H1 (cell line): ENCODE data around the gene GLMN. TPM values are rescaled to one million over a fixed set of nuclear protein-coding genes. Genes with fewer than 3 reads are reported as not detected.

Source experiments
- CTCF ChIA-PET: fragments of 300-600 bp; sonication (Branson Sonifier 250); formaldehyde crosslinking; loops from one replicate; lab custom pipeline; 2021; ENCODE audit not compliant: partially characterized antibody; lab: Charles Lee
- POLR2A ChIA-PET: fragments of 300-600 bp; sonication (Branson Sonifier 250); formaldehyde crosslinking; loops from one replicate; lab custom pipeline; 2021; ENCODE audit warnings: inconsistent platforms; ENCODE audit not compliant: partially characterized antibody; lab: Charles Lee
- DNase-seq, 2 experiments: peaks; one replicate each; pipeline versions ENCODE4 v3.0.0 to v3.0.0-alpha.2; 2010 to 2022; ENCODE audit warnings: low spot score in 2 of 2, low read depth in 1 of 2, mixed read lengths in 1 of 2
- FAIRE-seq: peaks from 2 replicates; lab custom pipeline; 2011; peaks lifted over from hg19 to GRCh38; lab: Jason Lieb, UNC
- H2AFZ ChIP-seq: 2 replicates; pipeline ENCODE4 v1.8.1; 2012; ENCODE audit warnings: low read length, inconsistent platforms
- H2AK5ac ChIP-seq: 2 replicates; pipeline ENCODE4 v1.6.1; 2013; ENCODE audit warnings: low read depth, low read length
- H2BK120ac ChIP-seq: replicated peaks from 2 replicates; pipeline ENCODE3; 2013; ENCODE audit warnings: low read depth, low read length, inconsistent platforms
- H2BK12ac ChIP-seq: 2 replicates; pipeline ENCODE4 v1.6.1; 2013; ENCODE audit warnings: low read depth, low read length
- H2BK15ac ChIP-seq: 2 replicates; pipeline ENCODE4 v1.6.1; 2013; ENCODE audit warnings: low read length
- H2BK20ac ChIP-seq: 2 replicates; pipeline ENCODE4 v1.6.1; 2013; ENCODE audit warnings: low read length
- H2BK5ac ChIP-seq: 2 replicates; pipeline ENCODE4 v1.6.1; 2013; ENCODE audit warnings: low read depth, low read length
- H3K14ac ChIP-seq: 2 replicates; pipeline ENCODE4 v1.6.1; 2013; ENCODE audit warnings: inconsistent platforms; ENCODE audit not compliant: insufficient read length
- H3K18ac ChIP-seq: 2 replicates; pipeline ENCODE4 v1.6.1; 2013; ENCODE audit warnings: low read length; ENCODE audit errors: extremely low read depth
- H3K23ac ChIP-seq: 2 replicates; pipeline ENCODE4 v1.6.1; 2013; ENCODE audit warnings: inconsistent platforms; ENCODE audit not compliant: insufficient read length
- H3K23me2 ChIP-seq: 2 replicates; pipeline ENCODE4 v1.6.1; 2013; ENCODE audit warnings: low read depth, low read length
- H3K27ac ChIP-seq: 2 replicates; pipeline ENCODE4 v1.6.1; 2011; ENCODE audit warnings: low read depth, low read length, inconsistent platforms
- H3K27me3 ChIP-seq, 4 experiments: replicated peaks in 1 of 4; 1 replicate in 1 of 4; 2 replicates in 3 of 4; pipeline versions ENCODE4 v1.6.1 to v1.8.1; 2011 to 2013; ENCODE audit warnings: low read length in 3 of 4, mild to moderate bottlenecking in 3 of 4, inconsistent platforms in 2 of 4, mixed read lengths in 2 of 4, moderate library complexity in 1 of 4; ENCODE audit not compliant: control insufficient read depth in 3 of 4, insufficient read depth in 3 of 4; ENCODE audit errors: extremely low read depth in 1 of 4
- H3K36me3 ChIP-seq, 4 experiments: 2 replicates each; pipeline versions ENCODE4 v1.6.1 to v1.8.1; 2011 to 2013; ENCODE audit warnings: mild to moderate bottlenecking in 4 of 4, low read length in 3 of 4, moderate library complexity in 2 of 4, control low read depth in 1 of 4, inconsistent platforms in 1 of 4; ENCODE audit not compliant: insufficient read depth in 4 of 4, control insufficient read depth in 2 of 4
- H3K4ac ChIP-seq: replicated peaks from 2 replicates; pipeline ENCODE3; 2013; ENCODE audit warnings: low read length, low read depth, mixed read lengths, inconsistent platforms; ENCODE audit not compliant: insufficient read length
- H3K4me1 ChIP-seq, 4 experiments: replicated peaks in 1 of 4; 1 replicate in 1 of 4; 2 replicates in 3 of 4; pipeline versions ENCODE4 v1.6.1 to v1.8.1; 2011 to 2013; ENCODE audit warnings: low read length in 3 of 4, inconsistent platforms in 2 of 4, mixed read lengths in 1 of 4; ENCODE audit not compliant: insufficient read depth in 4 of 4, control insufficient read depth in 3 of 4
- H3K4me2 ChIP-seq, 2 experiments: 2 replicates each; pipeline versions ENCODE4 v1.6.1 to v1.8.1; 2011 to 2013; ENCODE audit warnings: low read depth in 2 of 2, low read length in 2 of 2, control low read depth in 1 of 2, inconsistent platforms in 1 of 2, mild to moderate bottlenecking in 1 of 2; ENCODE audit not compliant: insufficient read depth in 1 of 2
- H3K4me3 ChIP-seq, 4 experiments: fragments of 200-600, 300-600 bp in 1 of 4; sonication (generic), shearing (Covaris generic), sonication (Bioruptor Twin) in 1 of 4; 2 replicates each; pipeline versions ENCODE4 v1.5.1 to v1.8.1; 2011 to 2016; ENCODE audit warnings: low read length in 4 of 4, low read depth in 3 of 4, control low read depth in 2 of 4, inconsistent platforms in 2 of 4, mild to moderate bottlenecking in 2 of 4, mixed read lengths in 1 of 4, moderate library complexity in 1 of 4; ENCODE audit not compliant: insufficient read depth in 2 of 4; ENCODE audit errors: extremely low read depth in 1 of 4
- H3K56ac ChIP-seq: replicated peaks from 2 replicates; pipeline ENCODE3; 2013; ENCODE audit warnings: low read depth, mild to moderate bottlenecking, mixed read lengths, low read length, inconsistent platforms; ENCODE audit not compliant: insufficient read length
- H3K79me1 ChIP-seq: 2 replicates; pipeline ENCODE4 v1.6.1; 2013; ENCODE audit warnings: low read depth, low read length, control low read depth
- H3K79me2 ChIP-seq, 2 experiments: 2 replicates each; pipeline versions ENCODE4 v1.6.1 to v1.8.1; 2012 to 2013; ENCODE audit warnings: low read length in 2 of 2, mild to moderate bottlenecking in 2 of 2, inconsistent platforms in 1 of 2; ENCODE audit not compliant: insufficient read depth in 2 of 2, control insufficient read depth in 1 of 2
- H3K9ac ChIP-seq, 4 experiments: replicated peaks in 1 of 4; 1 replicate in 1 of 4; 2 replicates in 3 of 4; pipeline versions ENCODE4 v1.6.1 to v1.8.1; 2011 to 2013; ENCODE audit warnings: low read depth in 3 of 4, low read length in 3 of 4, control low read depth in 2 of 4, mild to moderate bottlenecking in 2 of 4, moderate library complexity in 2 of 4, inconsistent platforms in 1 of 4; ENCODE audit errors: extremely low read depth in 1 of 4
- H3K9me3 ChIP-seq, 2 experiments: 2 replicates each; pipeline versions ENCODE4 v1.6.1 to v1.8.1; 2012 to 2013; ENCODE audit warnings: mild to moderate bottlenecking in 2 of 2, moderate library complexity in 2 of 2, control low read depth in 1 of 2, inconsistent platforms in 1 of 2, low read depth in 1 of 2, low read length in 1 of 2, mixed read lengths in 1 of 2; ENCODE audit not compliant: insufficient read depth in 2 of 2
- H4K20me1 ChIP-seq, 2 experiments: replicated peaks in 1 of 2; 2 replicates each; pipeline versions ENCODE3 to v1.8.1; 2011 to 2013; ENCODE audit warnings: inconsistent platforms in 2 of 2, low read length in 2 of 2, mild to moderate bottlenecking in 1 of 2; ENCODE audit not compliant: insufficient read depth in 2 of 2, control insufficient read depth in 1 of 2
- H4K5ac ChIP-seq: 2 replicates; pipeline ENCODE4 v1.6.1; 2013; ENCODE audit warnings: low read length, low read depth, mixed read lengths, inconsistent platforms; ENCODE audit not compliant: insufficient read length
- H4K8ac ChIP-seq: 2 replicates; pipeline ENCODE4 v1.8.0; 2013; ENCODE audit warnings: mild to moderate bottlenecking, moderate library complexity, low read length, inconsistent platforms; ENCODE audit not compliant: insufficient read depth; ENCODE audit errors: extremely low read depth
- H4K91ac ChIP-seq: replicated peaks from 2 replicates; pipeline ENCODE3; 2013; ENCODE audit warnings: low read length, mixed read lengths, inconsistent platforms; ENCODE audit not compliant: insufficient read length
- ATF3 ChIP-seq: IDR thresholded peaks from 2 replicates; pipeline ENCODE4 v1.6.1; 2011; ENCODE audit warnings: low read depth, mild to moderate bottlenecking, low read length; ENCODE audit not compliant: insufficient read depth
- CBX5 ChIP-seq: fragments of 300-800, 300-1000 bp; sonication (generic); IDR thresholded peaks from 2 replicates; pipeline ENCODE4 v1.7.1; 2016; ENCODE audit warnings: antibody characterized with exemption, low read length, low read depth
- CEBPB ChIP-seq: IDR thresholded peaks from 2 replicates; pipeline ENCODE4 v1.6.1; 2012; ENCODE audit warnings: low read depth, low read length
- EP300 ChIP-seq, 2 experiments: IDR thresholded peaks; 1 replicate in 1 of 2; 2 replicates in 1 of 2; pipeline ENCODE4 v1.6.1; 2011 to 2012; ENCODE audit warnings: low read depth in 2 of 2, low read length in 2 of 2, mild to moderate bottlenecking in 2 of 2, borderline replicate concordance in 1 of 2, inconsistent platforms in 1 of 2, moderate library complexity in 1 of 2
- GTF2F1 ChIP-seq: IDR thresholded peaks from 2 replicates; pipeline ENCODE4 v1.6.1; 2012; ENCODE audit warnings: low read depth, low read length, improper control_type of control experiment, borderline replicate concordance
- MAFK ChIP-seq: IDR thresholded peaks from 2 replicates; pipeline ENCODE4 v1.6.1; 2012; ENCODE audit warnings: low read depth, mild to moderate bottlenecking, improper control_type of control experiment, low read length
- NANOG ChIP-seq: IDR thresholded peaks from 2 replicates; pipeline ENCODE4 v1.6.1; 2011; ENCODE audit warnings: low read length, low read depth, mild to moderate bottlenecking, inconsistent platforms; ENCODE audit not compliant: insufficient read depth, poor library complexity, severe bottlenecking
- RNF2 ChIP-seq: fragments of 200-900, 300-1000 bp; sonication (generic); IDR thresholded peaks from 2 replicates; pipeline ENCODE4 v1.7.1; 2016; ENCODE audit warnings: borderline replicate concordance, low read depth, mild to moderate bottlenecking, antibody characterized with exemption, low read length; ENCODE audit not compliant: poor library complexity, severe bottlenecking; ENCODE audit errors: missing control alignments
- SIRT6 ChIP-seq: IDR thresholded peaks from one replicate; pipeline ENCODE4 v1.7.1; 2012; ENCODE audit warnings: low read length, inconsistent platforms
- SP1 ChIP-seq: IDR thresholded peaks from 2 replicates; pipeline ENCODE4 v1.6.1; 2011; ENCODE audit warnings: low read depth, low read length
- SP4 ChIP-seq: IDR thresholded peaks from 2 replicates; pipeline ENCODE4 v1.6.1; 2012; ENCODE audit warnings: low read length, inconsistent platforms
- SRF ChIP-seq: IDR thresholded peaks from 2 replicates; pipeline ENCODE4 v1.6.1; 2011; ENCODE audit warnings: mild to moderate bottlenecking, low read depth, low read length, moderate library complexity
- WGBS, 2 experiments: shearing (Covaris generic) in 1 of 2; methylation state at CpG; one replicate each; pipeline versions ENCODE4 v1.1.6 to v1.1.7; 2013 to 2015; ENCODE audit warnings: low lambda C conversion rate in 2 of 2, mixed read lengths in 2 of 2, inconsistent platforms in 1 of 2, low coverage in 1 of 2, missing lambda C conversion rate in 1 of 2; ENCODE audit not compliant: insufficient replicate concordance in 2 of 2, insufficient coverage in 1 of 2, insufficient read length in 1 of 2; ENCODE audit errors: extremely low coverage in 1 of 2, missing lambda C conversion rate in 1 of 2; 5-methylcytosine and 5-hydroxymethylcytosine counted together
- polyA plus RNA-seq, 7 experiments: library from polyadenylated mRNA; depleted of rRNA in 3 of 7; stranded (reverse) in 5 of 7; unstranded in 2 of 7; fragments of >200 nt in 5 of 7; fragments of 200-250 nt in 2 of 7; gene quantifications; 1 replicate in 5 of 7; 2 replicates in 1 of 7; 4 replicates in 1 of 7; pipeline versions ENCODE4 v1.2.1 to v1.2.3, GENCODE V29; 2011 to 2013; ENCODE audit warnings: missing spikeins in 2 of 7, mixed read lengths in 2 of 7
- total RNA-seq: library from RNA; stranded (reverse); fragmentation: NEBNext Ultra II Directional; extraction: Animal tissue kit (Norgen Biotek cat#: 25700); gene quantifications from 2 replicates; pipeline ENCODE4 v1.2.1, GENCODE V29; 2021

Gene GLMN
- total and polyA plus RNA-seq, 2 of the 8 experiments (the other 6 are each of a cell fraction or from before 2014, with no cell fraction given): 5.7 to 25.0 TPM

- Histone ChIP-seq H2BK12ac (no peak overlapping the region), H2BK120ac (no peak overlapping the region), H3K79me2 (no peaks in the 10 kb centered on the region), H2BK15ac (no peak overlapping the region), H3K18ac (no peak overlapping the region), H4K5ac (no peak overlapping the region), H3K9ac (no peak overlapping the region), H3K4ac (no peak overlapping the region), H3K23me2 (no peaks in the 10 kb centered on the region), H2AFZ (no peak overlapping the region), H3K9me3 (no peaks in the 10 kb centered on the region), H2BK5ac (no peak overlapping the region), H4K91ac (no peak overlapping the region), H4K8ac (no peak overlapping the region), H3K36me3 (peaks cover 0 to 37% (median 14%) of the 10 kb centered on the region in 4 experiments; a peak in 5 of 8 replicates), H3K27me3 (no peaks in the 10 kb centered on the region), H3K4me3 (no peak overlapping the region), H4K20me1 (no peaks in the 10 kb centered on the region), H3K4me1 (no peaks in the 10 kb centered on the region), H3K56ac (no peak overlapping the region), H3K14ac (no peak overlapping the region), H2BK20ac (no peak overlapping the region), H3K79me1 (no peaks in the 10 kb centered on the region), H3K23ac (no peak overlapping the region), H3K4me2 (no peak overlapping the region), H3K27ac (no peak overlapping the region), H2AK5ac (no peak overlapping the region)
- 96% methylated on average over 1 of the region's 1 CpG; no CpG with 5 or more reads in 1 of the 2 experiments for WGBS, 2 experiments
- no peak for FAIRE-seq
- no peak for DNase-seq
- ChIA-PET CTCF (interaction anchor here (0.7 kb wide), 1 partner anchor 333 kb away, joined by 4 read pairs; no protein-coding TSS in a partner anchor), POLR2A (no interaction called here)
- no peak for TF ChIP-seq MAFK
- TF ChIP-seq CEBPB: no peak
- no peak for TF ChIP-seq NANOG
- TF ChIP-seq SRF: no peak
- TF ChIP-seq GTF2F1: no peak
- no peak for TF ChIP-seq EP300 (IDR thresholded peaks at IDR 0.05; ENCODE audit: borderline replicate concordance in 1 of 2, low read depth in 2 of 2, low read length in 2 of 2)
- no peak for TF ChIP-seq RNF2
- TF ChIP-seq ATF3: no peak
- no peak for TF ChIP-seq SP1
- TF ChIP-seq CBX5: no peak
- TF ChIP-seq SIRT6: no peak
- no peak for TF ChIP-seq SP4
Measured at GRCh38 chr1:92259350-92259749, 39.4 kb downstream of the GLMN start.
